Astrocyte of the spinal cord (primary cell): ENCODE measurements around the gene BCL2L14.
"Not testable (repeated sequence)": the region's sequence is repeated elsewhere in the genome, so short reads cannot be mapped to it uniquely, and the experiment has no call there.

Experiments used
- DNase-seq: peaks from one replicate; pipeline ENCODE4 v3.0.0; 2011; ENCODE audit warnings: low read depth, low spot score
- H3K4me3 ChIP-seq: 2 replicates; pipeline ENCODE4 v1.5.1; 2011; ENCODE audit warnings: low read depth, mild to moderate bottlenecking, low read length, moderate library complexity
- CTCF ChIP-seq: IDR thresholded peaks from 2 replicates; pipeline ENCODE4 v1.5.1; 2012; ENCODE audit warnings: low read depth, mild to moderate bottlenecking, low read length, inconsistent platforms
- in situ Hi-C: cut with HindIII; loops from 2 replicates; pipeline ENCODE4 v1.10.0; 2017; ENCODE audit warnings: low sequenced_read_pairs

Gene BCL2L14

GRCh38 chr12:12108441-12109058 lies 37.8 kb downstream of the BCL2L14 start:
- DNase-seq = no peak
- H3K4me3 ChIP-seq = no peak overlapping the region
- in situ Hi-C loops = no loop called here
- no peak for TF ChIP-seq CTCF

GRCh38 chr12:12110923-12111555 lies 40.3 kb downstream of the BCL2L14 start:
- in situ Hi-C loops, DNase-seq, H3K4me3 ChIP-seq: not testable (repeated sequence)

- H3K4me3 ChIP-seq = no peak overlapping the region
- TF ChIP-seq CTCF = no peak
- in situ Hi-C loops = no loop called here
- DNase-seq = no peak
Measured at GRCh38 chr12:12115514-12115913, 44.8 kb downstream of the BCL2L14 start.

GRCh38 chr12:12116677-12117076 lies 45.9 kb downstream of the BCL2L14 start:
- in situ Hi-C loops = no loop called here
- no peak overlapping the region for H3K4me3 ChIP-seq
- no peak for DNase-seq
- no peak for TF ChIP-seq CTCF

- TF ChIP-seq CTCF = no peak
Measured at GRCh38 chr12:12121061-12121460, 50.3 kb downstream of the BCL2L14 start.

GRCh38 chr12:12123036-12123604 lies 52.4 kb downstream of the BCL2L14 start:
- TF ChIP-seq CTCF = no peak
- in situ Hi-C loops = no loop called here
- no peak overlapping the region for H3K4me3 ChIP-seq
- DNase-seq = no peak

More at GRCh38 chr12:12121061-12121460, 50.3 kb downstream of the BCL2L14 start:
- in situ Hi-C loops = no loop called here
- no peak overlapping the region for H3K4me3 ChIP-seq
- no peak for DNase-seq

GRCh38 chr12:12126551-12126950 lies 55.8 kb downstream of the BCL2L14 start:
- in situ Hi-C loops = no loop called here
- no peak for DNase-seq
- H3K4me3 ChIP-seq = no peak overlapping the region
- no peak for TF ChIP-seq CTCF
